PC-9 (cell line): ENCODE data around the gene IL10RA. TPM values are rescaled to one million over a fixed set of nuclear protein-coding genes. Genes with fewer than 3 reads are reported as not detected.

Source experiments
- BruUV-seq: library from RNA; stranded (reverse); fragments of 400-500 nt; replicated peaks from 2 replicates; lab custom pipeline; 2021; lab: Mats Ljungman, UMichigan
- CTCF ChIA-PET: fragments of 300-600 bp; sonication (Branson Sonifier 250); formaldehyde crosslinking; loops from one replicate; lab custom pipeline; 2022; ENCODE audit warnings: antibody characterized with exemption; lab: Charles Lee
- POLR2A ChIA-PET: fragments of 300-600 bp; sonication (Branson Sonifier 250); formaldehyde crosslinking; loops from one replicate; lab custom pipeline; 2022; ENCODE audit warnings: antibody characterized with exemption; ENCODE audit not compliant: unreplicated experiment; lab: Charles Lee
- DNase-seq, 2 experiments: peaks; one replicate each; pipeline versions ENCODE4 v3.0.0 to v3.0.0-alpha.2; 2015 to 2022; ENCODE audit warnings: mixed read lengths in 1 of 2
- H2AFZ ChIP-seq: fragments of 200-600 bp; sonication (generic); 2 replicates; pipeline ENCODE4 v1.8.1; 2017; ENCODE audit warnings: antibody characterized with exemption
- H3F3A ChIP-seq: fragments of 200-600 bp; sonication (generic); 2 replicates; pipeline ENCODE4 v1.8.1; 2017; ENCODE audit warnings: antibody characterized with exemption, mild to moderate bottlenecking, low read depth; ENCODE audit not compliant: insufficient read depth
- H3K27ac ChIP-seq: fragments of 200-600 bp; sonication (generic); 2 replicates; pipeline ENCODE4 v1.6.1; 2016; ENCODE audit warnings: mixed run types
- H3K27me3 ChIP-seq: fragments of 200-600 bp; sonication (generic); 2 replicates; pipeline ENCODE4 v1.6.1; 2016; ENCODE audit warnings: low read depth, mixed run types; ENCODE audit not compliant: insufficient read depth
- H3K36me3 ChIP-seq: fragments of 200-600 bp; sonication (generic); 2 replicates; pipeline ENCODE4 v1.6.1; 2016; ENCODE audit warnings: low read depth, mixed run types
- H3K4me1 ChIP-seq: fragments of 200-600 bp; sonication (generic); replicated peaks from 2 replicates; pipeline ENCODE4 v1.6.1; 2016; ENCODE audit warnings: mixed run types; ENCODE audit not compliant: insufficient read depth
- H3K4me2 ChIP-seq: fragments of 200-600 bp; sonication (generic); 2 replicates; pipeline ENCODE4 v1.6.1; 2017; ENCODE audit warnings: mixed run types
- H3K4me3 ChIP-seq: fragments of 200-600 bp; sonication (generic); 2 replicates; pipeline ENCODE4 v1.6.1; 2016; ENCODE audit warnings: mixed run types
- H3K79me2 ChIP-seq: fragments of 200-600 bp; sonication (generic); 2 replicates; pipeline ENCODE4 v1.6.1; 2017; ENCODE audit warnings: low read depth, mixed run types
- H3K9me2 ChIP-seq: fragments of 200-600 bp; sonication (generic); 2 replicates; pipeline ENCODE4 v1.8.1; 2017; ENCODE audit warnings: mild to moderate bottlenecking; ENCODE audit not compliant: insufficient read depth
- H3K9me3 ChIP-seq: fragments of 200-600 bp; sonication (generic); 2 replicates; pipeline ENCODE4 v1.8.1; 2016; ENCODE audit warnings: low read depth; ENCODE audit not compliant: insufficient read depth
- H4K20me1 ChIP-seq: fragments of 200-600 bp; sonication (generic); 2 replicates; pipeline ENCODE4 v1.8.1; 2017; ENCODE audit not compliant: insufficient read depth
- CTCF ChIP-seq: fragments of 200-600 bp; sonication (generic); conservative IDR thresholded peaks from 2 replicates; pipeline ENCODE4 v1.6.1; 2017; ENCODE audit warnings: mixed run types, antibody characterized with exemption, mild to moderate bottlenecking, moderate library complexity
- EZH2 ChIP-seq: fragments of 200-600 bp; sonication (generic); IDR thresholded peaks from 2 replicates; pipeline ENCODE4 v1.8.0; 2017; ENCODE audit warnings: antibody characterized with exemption, low read depth
- intact Hi-C: fragments of 100-400 bp; cut with micrococcal nuclease; formaldehyde crosslinking; loops from one replicate; pipeline ENCODE4 v1.10.0; 2022; ENCODE audit not compliant: unreplicated experiment
- total RNA-seq: library from RNA; stranded (reverse); gene quantifications from 2 replicates; pipeline ENCODE4 v1.2.3, GENCODE V29; 2021

The IL10RA gene
- total RNA-seq, 1 experiment from 2014 or later: not detected

GRCh38 chr11:118014022-118014421, 27.8 kb downstream of the IL10RA start:
- no peak overlapping the region for H3K4me3 ChIP-seq
- H3K4me1 ChIP-seq: no peaks in the 10 kb centered on the region
- intact Hi-C loops: no loop called here
- H3K9me2 ChIP-seq: no peaks in the 10 kb centered on the region
- H2AFZ ChIP-seq: no peak overlapping the region
- CTCF ChIA-PET: no interaction called here
- TF ChIP-seq CTCF (no peak), EZH2 (no peak)
- H4K20me1 ChIP-seq: no peaks in the 10 kb centered on the region
- POLR2A ChIA-PET: no interaction called here
- no peaks in the 10 kb centered on the region; the same call in 1 of the 2 replicates for H3K9me3 ChIP-seq
- H3K27ac ChIP-seq: no peak overlapping the region
- no peaks in the 10 kb centered on the region for H3F3A ChIP-seq
- peaks cover 72% of the 10 kb centered on the region for H3K27me3 ChIP-seq
- no peaks in the 10 kb centered on the region for H3K79me2 ChIP-seq
- H3K4me2 ChIP-seq: no peak overlapping the region
- no peaks in the 10 kb centered on the region for H3K36me3 ChIP-seq
- no peak for DNase-seq
- no TSS peak for BruUV-seq

GRCh38 chr11:118015385-118015841, 29.2 kb downstream of the IL10RA start:
- CTCF ChIA-PET: no interaction called here
- no peak for TF ChIP-seq CTCF
- no peak for TF ChIP-seq EZH2

GRCh38 chr11:118016104-118016503, 29.9 kb downstream of the IL10RA start:
- Histone ChIP-seq H4K20me1 (no peaks in the 10 kb centered on the region), H3K9me3 (no peaks in the 10 kb centered on the region; the same call in 1 of the 2 replicates), H3K9me2 (no peaks in the 10 kb centered on the region), H3K4me3 (no peak overlapping the region), H3K27me3 (peaks cover 72% of the 10 kb centered on the region), H3K36me3 (no peaks in the 10 kb centered on the region), H3K79me2 (no peaks in the 10 kb centered on the region), H2AFZ (no peak overlapping the region), H3K27ac (no peak overlapping the region), H3F3A (no peaks in the 10 kb centered on the region), H3K4me2 (no peak overlapping the region), H3K4me1 (no peaks in the 10 kb centered on the region)
- TF ChIP-seq CTCF (no peak), EZH2 (no peak)
- no TSS peak for BruUV-seq
- no peak for DNase-seq
- intact Hi-C loops: no loop called here
- POLR2A ChIA-PET: interaction anchor here (0.6 kb wide), 1 partner anchor 16 kb away, joined by 3 read pairs; no protein-coding TSS in a partner anchor
- CTCF ChIA-PET: no interaction called here

More at GRCh38 chr11:118015385-118015841, 29.2 kb downstream of the IL10RA start:
- no peak overlapping the region for H3K4me2 ChIP-seq
- intact Hi-C loops: no loop called here
- no peaks in the 10 kb centered on the region for H3K9me2 ChIP-seq
- POLR2A ChIA-PET: no interaction called here
- BruUV-seq: no TSS peak
- no peaks in the 10 kb centered on the region for H3K79me2 ChIP-seq
- H3F3A ChIP-seq: no peaks in the 10 kb centered on the region
- no peaks in the 10 kb centered on the region for H3K36me3 ChIP-seq
- H3K4me3 ChIP-seq: no peak overlapping the region
- no peaks in the 10 kb centered on the region for H4K20me1 ChIP-seq
- peaks cover 71% of the 10 kb centered on the region for H3K27me3 ChIP-seq
- H3K4me1 ChIP-seq: no peaks in the 10 kb centered on the region
- H2AFZ ChIP-seq: no peak overlapping the region
- no peaks in the 10 kb centered on the region; the same call in 1 of the 2 replicates for H3K9me3 ChIP-seq
- no peak overlapping the region for H3K27ac ChIP-seq
- no peak for DNase-seq
